ENCODE results near the gene METTL25. TPM values are rescaled to one million over a fixed set of nuclear protein-coding genes. Genes with fewer than 3 reads are reported as not detected.

The METTL25 gene
- polyA plus RNA-seq, 1 donor from 2014 or later: 11.1 TPM

GRCh38 chr12:82480606-82481005 is 122.3 kb downstream of the METTL25 start:
- no peak overlapping the region for H3K27ac ChIP-seq (ENCODE audit: low read length)
- TF ChIP-seq EZH2 (IDR thresholded peaks at IDR 0.05; ENCODE audit: borderline replicate concordance, insufficient read depth, low read length, poor library complexity, severe bottlenecking) (no peak), TAF1 (IDR thresholded peaks at IDR 0.05; ENCODE audit: low read depth) (no peak), CTCF (IDR thresholded peaks at IDR 0.05; ENCODE audit: poor library complexity, severe bottlenecking) (no peak), REST (IDR thresholded peaks at IDR 0.05; ENCODE audit: borderline replicate concordance) (no peak)
- no peak overlapping the region for H2AFZ ChIP-seq (ENCODE audit: low read depth, low read length)
- no peaks in the 10 kb centered on the region for H3K36me3 ChIP-seq (ENCODE audit: insufficient read depth, low read length)
- H4K20me1 ChIP-seq (ENCODE audit: insufficient read depth): no peaks in the 10 kb centered on the region
- H3F3A ChIP-seq (ENCODE audit: insufficient read depth, low read length, poor library complexity, severe bottlenecking): no peaks in the 10 kb centered on the region
- no peaks in the 10 kb centered on the region for H3K9me2 ChIP-seq (ENCODE audit: insufficient read depth, low read length)
- no peak overlapping the region for H3K4me2 ChIP-seq (ENCODE audit: low read length)
- no peak overlapping the region for H3K4me3 ChIP-seq (ENCODE audit: low read length)
- H3K9ac ChIP-seq (ENCODE audit: low read length): no peak overlapping the region
- H3K79me2 ChIP-seq (replicated peaks; ENCODE audit: insufficient read depth, low read length): no peaks in the 10 kb centered on the region
- no peaks in the 10 kb centered on the region for H3K9me3 ChIP-seq (ENCODE audit: low read length)
- H3K27me3 ChIP-seq (ENCODE audit: insufficient read depth, low read depth, low read length): no peaks in the 10 kb centered on the region

GRCh38 chr12:82481954-82482353 is 123.6 kb downstream of the METTL25 start:
- H3K4me3 ChIP-seq (ENCODE audit: low read length): no peak overlapping the region
- H3K9me2 ChIP-seq (ENCODE audit: insufficient read depth, low read length): no peaks in the 10 kb centered on the region
- H3K27me3 ChIP-seq (ENCODE audit: insufficient read depth, low read depth, low read length): no peaks in the 10 kb centered on the region
- no peak overlapping the region for H3K9ac ChIP-seq (ENCODE audit: low read length)
- H4K20me1 ChIP-seq (ENCODE audit: insufficient read depth): no peaks in the 10 kb centered on the region
- H3K79me2 ChIP-seq (replicated peaks; ENCODE audit: insufficient read depth, low read length): no peaks in the 10 kb centered on the region
- no peaks in the 10 kb centered on the region for H3K36me3 ChIP-seq (ENCODE audit: insufficient read depth, low read length)
- no peak overlapping the region for H3K4me2 ChIP-seq (ENCODE audit: low read length)
- TF ChIP-seq MXI1 (conservative IDR thresholded peaks at IDR 0.05; ENCODE audit: poor library complexity, severe bottlenecking): no peak
- TF ChIP-seq TAF1 (IDR thresholded peaks at IDR 0.05; ENCODE audit: low read depth): no peak
- TF ChIP-seq POLR2AphosphoS5 (IDR thresholded peaks at IDR 0.05): no peak
- no peak for TF ChIP-seq CTCF (IDR thresholded peaks at IDR 0.05; ENCODE audit: poor library complexity, severe bottlenecking)
- no peak for TF ChIP-seq RAD21 (conservative IDR thresholded peaks at IDR 0.05)
- TF ChIP-seq EP300 (conservative IDR thresholded peaks at IDR 0.05; ENCODE audit: poor library complexity, severe bottlenecking): no peak
- no peak for TF ChIP-seq REST (IDR thresholded peaks at IDR 0.05; ENCODE audit: borderline replicate concordance)
- no peak for TF ChIP-seq EZH2 (IDR thresholded peaks at IDR 0.05; ENCODE audit: borderline replicate concordance, insufficient read depth, low read length, poor library complexity, severe bottlenecking)
- no peak for TF ChIP-seq SMC3 (conservative IDR thresholded peaks at IDR 0.05; ENCODE audit: poor library complexity)
- H2AFZ ChIP-seq (ENCODE audit: low read depth, low read length): no peak overlapping the region
- no peak overlapping the region for H3K27ac ChIP-seq (ENCODE audit: low read length)
- no peaks in the 10 kb centered on the region for H3F3A ChIP-seq (ENCODE audit: insufficient read depth, low read length, poor library complexity, severe bottlenecking)
- no peaks in the 10 kb centered on the region for H3K9me3 ChIP-seq (ENCODE audit: low read length)

Measured in neural cell (in vitro differentiated cells).